ENCODE measurements around the gene TTYH2. TPM values are rescaled to one million over a fixed set of nuclear protein-coding genes. Genes with fewer than 3 reads are reported as not detected.

Gene TTYH2
- total and polyA plus RNA-seq, 9 donors = 9.8 to 43.1 (median 18.9) TPM

DNA sequence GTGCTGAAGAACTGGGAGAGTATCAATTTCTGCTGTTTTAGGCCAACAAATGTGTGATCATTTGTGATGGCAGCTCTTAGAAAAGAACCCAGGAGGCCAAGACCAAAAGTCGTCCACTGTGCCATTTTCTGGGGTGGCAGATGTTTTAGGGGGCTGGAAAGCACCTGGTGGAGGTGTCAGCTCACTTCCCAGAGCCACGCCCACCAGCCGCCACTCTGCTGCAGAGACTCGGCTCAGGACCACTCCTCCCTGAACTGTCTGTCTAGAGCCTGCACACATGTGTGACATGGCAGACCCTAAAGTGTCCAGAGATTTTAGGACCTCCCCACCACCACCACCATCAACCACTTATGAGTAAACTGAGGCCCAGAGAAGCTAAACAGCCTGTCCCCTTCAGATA lies 33.8 kb upstream of the TTYH2 start:
- Histone ChIP-seq H3K27me3 (no peaks in the 10 kb centered on the region), H3K4me1 (ENCODE audit: insufficient read depth) (no peaks in the 10 kb centered on the region), H3K9me3 (no peaks in the 10 kb centered on the region), H3K4me3 (no peak overlapping the region), H3K27ac (no peak overlapping the region), H3K36me3 (no peaks in the 10 kb centered on the region)
- intact Hi-C loops (cut with DNase I) = loop anchor here (5.0 kb wide), 3 partner anchors 742 to 752 kb away; no protein-coding TSS in a partner anchor
- TF ChIP-seq, protein P1, sequence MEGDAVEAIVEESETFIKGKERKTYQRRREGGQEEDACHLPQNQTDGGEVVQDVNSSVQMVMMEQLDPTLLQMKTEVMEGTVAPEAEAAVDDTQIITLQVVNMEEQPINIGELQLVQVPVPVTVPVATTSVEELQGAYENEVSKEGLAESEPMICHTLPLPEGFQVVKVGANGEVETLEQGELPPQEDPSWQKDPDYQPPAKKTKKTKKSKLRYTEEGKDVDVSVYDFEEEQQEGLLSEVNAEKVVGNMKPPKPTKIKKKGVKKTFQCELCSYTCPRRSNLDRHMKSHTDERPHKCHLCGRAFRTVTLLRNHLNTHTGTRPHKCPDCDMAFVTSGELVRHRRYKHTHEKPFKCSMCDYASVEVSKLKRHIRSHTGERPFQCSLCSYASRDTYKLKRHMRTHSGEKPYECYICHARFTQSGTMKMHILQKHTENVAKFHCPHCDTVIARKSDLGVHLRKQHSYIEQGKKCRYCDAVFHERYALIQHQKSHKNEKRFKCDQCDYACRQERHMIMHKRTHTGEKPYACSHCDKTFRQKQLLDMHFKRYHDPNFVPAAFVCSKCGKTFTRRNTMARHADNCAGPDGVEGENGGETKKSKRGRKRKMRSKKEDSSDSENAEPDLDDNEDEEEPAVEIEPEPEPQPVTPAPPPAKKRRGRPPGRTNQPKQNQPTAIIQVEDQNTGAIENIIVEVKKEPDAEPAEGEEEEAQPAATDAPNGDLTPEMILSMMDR (IDR thresholded peaks at IDR 0.05) = no peak
- TF ChIP-seq POLR2A (IDR thresholded peaks at IDR 0.05) (no peak), EP300 (IDR thresholded peaks at IDR 0.05) (no peak)
- DNase-seq = no peak
- WGBS, 3 donors = 69 to 78% (median 73%) methylated on average over 4 of the region's 4 CpGs

DNA sequence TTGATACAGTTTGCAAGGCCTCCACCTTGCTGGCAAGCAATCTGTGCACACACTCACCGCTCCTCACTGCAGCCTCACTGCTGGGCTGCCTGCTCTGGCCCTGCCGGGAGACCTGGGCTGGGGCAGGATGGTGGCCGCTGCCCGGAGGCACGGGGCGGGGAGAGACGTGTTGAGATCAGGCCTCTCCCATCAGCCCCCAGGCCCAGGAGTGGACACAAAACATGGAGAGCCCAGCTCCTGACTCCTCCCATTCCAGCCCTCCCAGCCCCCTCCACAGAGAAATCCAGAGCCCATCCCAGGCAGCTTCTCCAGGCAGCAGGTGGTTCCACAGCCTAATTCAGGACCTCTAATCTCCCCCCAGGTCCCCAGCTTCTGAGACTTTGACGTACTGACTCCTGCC lies 33.0 kb upstream of the TTYH2 start:
- no peak for DNase-seq
- intact Hi-C loops (cut with DNase I) = no loop called here
- H3K36me3 ChIP-seq = no peaks in the 10 kb centered on the region
- H3K4me3 ChIP-seq = no peak overlapping the region
- H3K4me1 ChIP-seq (ENCODE audit: insufficient read depth) = no peaks in the 10 kb centered on the region
- 43 to 60% (median 49%) methylated on average over 8 of the region's 8 CpGs for WGBS, 3 donors
- H3K9me3 ChIP-seq = no peaks in the 10 kb centered on the region
- no peaks in the 10 kb centered on the region for H3K27me3 ChIP-seq
- TF ChIP-seq POLR2A (IDR thresholded peaks at IDR 0.05) (no peak), EP300 (IDR thresholded peaks at IDR 0.05) (no peak)
- TF ChIP-seq, protein P1 (IDR thresholded peaks at IDR 0.05) = no peak
- no peak overlapping the region for H3K27ac ChIP-seq

DNA sequence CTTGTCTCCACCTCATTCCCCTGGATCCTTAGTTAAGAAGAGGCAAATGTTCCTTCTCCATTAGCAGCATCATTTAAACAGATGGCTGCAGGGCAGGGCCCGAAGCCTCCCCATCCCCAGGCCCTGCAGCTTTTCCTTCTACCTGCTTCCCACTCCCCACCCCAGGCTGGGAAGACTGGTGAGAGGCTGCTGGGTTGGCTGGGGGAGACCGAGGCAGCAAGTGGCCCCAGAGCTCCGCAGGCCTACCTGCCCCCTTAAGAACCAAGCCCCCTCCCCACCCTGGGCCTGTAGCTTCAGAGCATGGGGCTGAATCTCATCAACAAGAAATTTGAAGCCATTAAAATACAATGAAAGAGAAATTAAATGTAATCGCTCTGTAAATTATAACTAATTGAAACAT lies 32.0 kb upstream of the TTYH2 start:
- intact Hi-C loops (cut with DNase I) = no loop called here
- H3K27me3 ChIP-seq = no peaks in the 10 kb centered on the region

DNA sequence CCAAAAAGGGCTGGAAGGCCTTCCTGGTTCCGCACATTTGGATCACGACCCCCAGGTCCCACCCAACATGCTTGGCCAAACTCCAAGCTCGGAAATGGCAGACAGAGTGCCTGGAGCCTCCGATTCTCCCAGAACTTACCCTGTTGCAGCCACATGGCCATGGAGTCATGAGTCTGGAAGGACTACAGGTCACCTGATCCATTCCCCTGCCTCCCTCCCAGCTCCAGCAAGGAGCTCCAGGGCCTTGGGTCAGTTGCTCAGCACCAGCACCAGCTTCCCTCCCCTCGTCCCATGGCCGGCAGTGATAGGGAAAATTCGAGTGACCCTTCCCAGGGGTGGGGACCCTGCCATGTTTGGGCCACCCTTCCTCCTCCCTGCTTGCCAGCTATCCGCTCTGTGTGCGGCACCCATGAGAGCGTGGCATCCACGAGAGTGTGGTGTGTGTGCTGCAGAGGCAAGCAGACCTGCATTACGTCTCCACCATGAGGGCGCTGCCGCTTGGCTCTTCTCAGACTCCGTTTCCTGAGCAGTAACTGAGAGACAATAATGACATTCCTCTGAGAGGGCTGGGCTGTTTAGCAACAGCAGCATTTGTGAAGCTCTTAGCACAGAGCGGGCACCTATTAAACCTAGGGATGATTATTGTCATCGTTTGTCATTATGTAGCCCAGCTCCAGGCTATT lies 31.2 kb upstream of the TTYH2 start:
- Histone ChIP-seq H3K4me3 (no peak overlapping the region), H3K27me3 (no peaks in the 10 kb centered on the region), H3K4me1 (ENCODE audit: insufficient read depth) (no peaks in the 10 kb centered on the region), H3K36me3 (no peaks in the 10 kb centered on the region), H3K9me3 (no peaks in the 10 kb centered on the region), H3K27ac (no peak overlapping the region)
- WGBS, 3 donors = 81 to 87% (median 84%) methylated on average over 17 of the region's 17 CpGs
- DNase-seq = no peak
- TF ChIP-seq EP300 (IDR thresholded peaks at IDR 0.05) (no peak), POLR2A (IDR thresholded peaks at IDR 0.05) (no peak)
- TF ChIP-seq, protein P1 (IDR thresholded peaks at IDR 0.05) = no peak
- intact Hi-C loops (cut with DNase I) = no loop called here

More for the DNA sequence above, 32.0 kb upstream of the TTYH2 start:
- no peak for DNase-seq
- no peak overlapping the region for H3K4me3 ChIP-seq
- no peak overlapping the region for H3K27ac ChIP-seq
- H3K9me3 ChIP-seq = no peaks in the 10 kb centered on the region
- 89 to 91% (median 90%) methylated on average over 4 of the region's 4 CpGs for WGBS, 3 donors
- no peaks in the 10 kb centered on the region for H3K4me1 ChIP-seq (ENCODE audit: insufficient read depth)
- TF ChIP-seq, protein P1 (IDR thresholded peaks at IDR 0.05) = no peak
- no peak for TF ChIP-seq EP300 (IDR thresholded peaks at IDR 0.05)
- no peak for TF ChIP-seq POLR2A (IDR thresholded peaks at IDR 0.05)
- no peaks in the 10 kb centered on the region for H3K36me3 ChIP-seq
